Adipocyte (in vitro differentiated cells): ENCODE data around the gene USP50.
A peak's percentile ranks its signal among the peaks of the same experiment; 100 is the strongest.
"Not testable (repeated sequence)": the region's sequence is repeated elsewhere in the genome, so short reads cannot be mapped to it uniquely, and the experiment has no call there.

ENCODE experiments used
- DNase-seq: peaks from one replicate; pipeline ENCODE4 v3.0.0-alpha.2; 2015; ENCODE audit warnings: low read depth
- H3K27me3 ChIP-seq: replicated peaks from 2 replicates; pipeline ENCODE4 v1.7.0; 2013; ENCODE audit warnings: mild to moderate bottlenecking, low read length, moderate library complexity; ENCODE audit not compliant: control insufficient read depth, insufficient read depth
- H3K36me3 ChIP-seq: 2 replicates; pipeline ENCODE4 v1.7.0; 2013; ENCODE audit warnings: low read length, mild to moderate bottlenecking, moderate library complexity; ENCODE audit not compliant: control insufficient read depth, insufficient read depth, severe bottlenecking
- H3K4me1 ChIP-seq: 2 replicates; pipeline ENCODE4 v1.7.0; 2013; ENCODE audit warnings: mild to moderate bottlenecking, low read length, moderate library complexity; ENCODE audit not compliant: control insufficient read depth, insufficient read depth
- H3K4me3 ChIP-seq: 2 replicates; pipeline ENCODE4 v1.7.0; 2013; ENCODE audit warnings: mild to moderate bottlenecking, low read length, moderate library complexity
- H3K9ac ChIP-seq: 2 replicates; pipeline ENCODE4 v1.7.0; 2013; ENCODE audit warnings: mild to moderate bottlenecking, low read length, moderate library complexity
- H3K9me3 ChIP-seq: 2 replicates; pipeline ENCODE4 v1.7.0; 2013; ENCODE audit warnings: mild to moderate bottlenecking, low read length, moderate library complexity; ENCODE audit not compliant: control insufficient read depth

Gene USP50

DNA sequence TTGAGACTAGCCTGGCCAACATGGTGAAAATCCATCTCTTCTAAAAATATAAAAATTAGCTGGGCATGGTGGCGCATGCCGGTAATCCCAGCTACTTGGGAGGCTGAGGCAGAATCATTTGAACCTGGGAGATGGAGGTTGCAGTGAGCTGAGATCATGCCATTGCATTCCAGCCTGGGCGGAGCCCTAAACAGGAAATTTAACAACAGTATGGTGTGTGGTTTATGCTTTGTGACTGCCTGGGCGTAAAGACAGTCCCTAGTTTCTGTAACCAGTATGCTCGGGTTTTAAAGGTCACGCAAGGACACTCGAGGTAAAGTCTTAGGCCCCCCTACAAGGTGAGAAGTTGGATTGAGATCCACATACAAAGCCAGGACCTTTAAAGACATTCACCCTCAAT is 43.3 kb downstream of the USP50 start:
- H3K9me3 ChIP-seq, result no peaks in the 10 kb centered on the region
- DNase-seq, result no peak
- no peaks in the 10 kb centered on the region for H3K27me3 ChIP-seq
- peaks cover 50% of the 10 kb centered on the region for H3K36me3 ChIP-seq
- H3K4me3 ChIP-seq, result no peak overlapping the region
- H3K4me1 ChIP-seq, result no peaks in the 10 kb centered on the region
- no peak overlapping the region for H3K9ac ChIP-seq

- Histone ChIP-seq H3K27me3 (no peaks in the 10 kb centered on the region), H3K36me3 (peaks cover 63% of the 10 kb centered on the region), H3K4me3 (no peak overlapping the region), H3K4me1 (no peaks in the 10 kb centered on the region), H3K9ac (no peak overlapping the region), H3K9me3 (no peaks in the 10 kb centered on the region)
- no peak for DNase-seq
Measured at GRCh38 chr15:50501815-50502214, 44.7 kb downstream of the USP50 start.

GRCh38 chr15:50500352-50500751 is 46.1 kb downstream of the USP50 start:
- peaks cover 77% of the 10 kb centered on the region for H3K36me3 ChIP-seq
- H3K4me3 ChIP-seq, result no peak overlapping the region

DNA sequence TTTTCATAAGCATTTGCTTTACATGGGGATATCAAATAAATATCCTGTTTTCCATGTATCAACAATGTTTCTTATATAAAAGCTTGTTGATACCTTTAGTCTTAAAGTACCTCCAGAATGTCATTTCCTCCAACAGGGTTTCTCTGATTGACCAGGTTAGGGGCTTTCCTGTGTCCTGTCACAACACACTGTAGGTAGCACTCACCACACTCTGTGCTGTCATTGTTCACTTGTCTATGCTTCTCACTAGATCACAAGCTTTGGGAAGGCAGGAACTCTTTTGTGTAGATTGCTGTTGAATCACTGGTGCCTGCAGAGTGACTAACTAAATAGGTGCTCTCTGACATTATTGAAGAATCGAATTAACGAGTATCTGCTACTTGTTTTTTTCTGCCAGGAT is 49.8 kb downstream of the USP50 start:
- Histone ChIP-seq H3K9ac (no peak overlapping the region), H3K36me3 (peaks cover 98% of the 10 kb centered on the region), H3K9me3 (no peaks in the 10 kb centered on the region), H3K4me1 (no peaks in the 10 kb centered on the region), H3K4me3 (no peak overlapping the region), H3K27me3 (no peaks in the 10 kb centered on the region)
- no peak for DNase-seq

More at GRCh38 chr15:50500352-50500751, 46.1 kb downstream of the USP50 start:
- peak; percentile 3 for DNase-seq
- H3K4me1 ChIP-seq, result no peaks in the 10 kb centered on the region
- no peaks in the 10 kb centered on the region for H3K9me3 ChIP-seq
- no peaks in the 10 kb centered on the region for H3K27me3 ChIP-seq
- no peak overlapping the region for H3K9ac ChIP-seq

DNA sequence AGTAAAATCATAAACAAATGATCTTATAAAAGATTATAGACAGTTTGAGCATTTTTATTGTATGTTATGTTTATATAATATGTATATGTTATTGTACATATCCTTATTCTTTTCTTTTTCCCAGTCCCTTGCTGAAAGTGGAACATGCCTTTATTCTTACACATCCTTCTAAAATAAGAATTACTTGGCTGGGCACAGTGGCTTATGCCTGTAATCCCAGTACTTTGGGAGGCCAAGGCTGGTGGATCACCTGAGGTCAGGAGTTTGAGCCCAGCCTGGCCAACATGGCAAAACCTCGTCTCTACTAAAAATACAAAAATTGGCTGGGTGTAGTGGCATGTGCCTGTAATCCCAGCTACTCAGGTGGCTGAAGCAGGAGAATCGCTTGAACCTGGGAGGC is 51.9 kb downstream of the USP50 start:
- peaks cover 98% of the 10 kb centered on the region for H3K36me3 ChIP-seq
- H3K9me3 ChIP-seq, H3K27me3 ChIP-seq, H3K4me3 ChIP-seq, DNase-seq, H3K9ac ChIP-seq, H3K4me1 ChIP-seq: not testable (repeated sequence)

DNA sequence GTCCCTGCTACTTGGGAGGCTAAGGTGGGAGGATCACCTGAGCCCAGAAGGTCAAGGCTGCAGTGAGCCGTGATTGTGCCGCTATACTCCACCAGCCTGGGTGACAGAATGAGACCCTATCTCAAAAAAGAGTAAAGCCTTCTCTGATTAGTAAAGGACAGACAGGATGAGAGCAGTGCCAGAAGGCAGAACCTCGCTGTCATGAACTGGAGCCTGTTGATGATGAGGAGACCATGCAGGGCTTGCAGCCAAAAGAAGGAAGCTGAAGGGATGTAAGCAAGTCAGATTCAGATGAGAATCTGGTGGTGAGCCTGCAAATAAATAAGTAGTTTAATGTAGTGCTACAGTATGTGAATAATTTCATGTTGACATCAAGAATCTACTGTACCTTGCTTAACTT is 52.8 kb downstream of the USP50 start:
- Histone ChIP-seq H3K9ac (no peak overlapping the region), H3K4me3 (no peak overlapping the region), H3K36me3 (peaks cover 97% of the 10 kb centered on the region), H3K27me3 (no peaks in the 10 kb centered on the region), H3K4me1 (no peaks in the 10 kb centered on the region), H3K9me3 (no peaks in the 10 kb centered on the region)
- no peak for DNase-seq

DNA sequence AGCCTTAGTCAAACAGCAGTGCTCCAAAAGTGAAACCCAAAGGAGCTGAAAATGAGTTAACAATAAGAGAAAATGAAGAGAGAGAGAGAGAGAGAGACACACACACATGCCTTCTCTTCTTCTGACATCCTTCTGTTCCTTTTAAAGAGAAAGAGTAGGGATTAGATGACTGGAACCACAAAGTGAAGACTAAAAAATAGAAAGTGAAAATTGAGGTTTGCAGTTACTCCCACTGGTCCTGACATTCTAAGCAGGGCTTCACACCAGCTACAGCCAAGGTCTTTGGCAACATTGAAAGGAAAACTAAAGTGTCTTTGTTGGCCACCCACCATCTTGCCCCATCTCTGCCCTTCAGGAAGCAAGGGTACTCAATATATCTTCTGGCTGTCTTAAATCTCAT is 59.2 kb downstream of the USP50 start:
- Histone ChIP-seq H3K4me1 (no peaks in the 10 kb centered on the region), H3K27me3 (no peaks in the 10 kb centered on the region), H3K36me3 (peaks cover 74% of the 10 kb centered on the region), H3K9me3 (no peaks in the 10 kb centered on the region), H3K4me3 (no peak overlapping the region), H3K9ac (no peak overlapping the region)
- no peak for DNase-seq

- Histone ChIP-seq H3K36me3 (peaks cover 74% of the 10 kb centered on the region), H3K9ac (no peak overlapping the region), H3K4me3 (no peak overlapping the region), H3K4me1 (no peaks in the 10 kb centered on the region), H3K9me3 (no peaks in the 10 kb centered on the region), H3K27me3 (no peaks in the 10 kb centered on the region)
- no peak for DNase-seq
Measured at GRCh38 chr15:50485389-50485788, 61.1 kb downstream of the USP50 start.

DNA sequence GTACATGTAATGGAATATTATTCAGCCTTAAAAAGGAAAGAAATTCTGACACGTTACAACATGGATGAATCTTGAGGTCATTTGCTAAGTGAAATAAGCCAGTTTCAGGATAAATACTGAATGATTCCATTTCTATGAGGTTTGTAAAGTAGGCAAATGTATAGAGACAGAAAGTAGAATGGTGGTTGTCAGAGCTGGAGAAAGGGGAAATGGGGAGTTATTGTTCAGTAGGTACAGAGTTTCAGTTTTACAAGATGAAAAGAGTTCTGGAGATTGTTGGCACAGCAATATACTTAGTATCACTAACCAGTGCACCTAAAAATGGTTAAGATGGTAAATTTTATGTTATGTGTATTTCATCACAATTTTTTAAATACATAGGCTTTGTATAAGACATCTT is 61.7 kb downstream of the USP50 start:
- Histone ChIP-seq H3K4me3 (no peak overlapping the region), H3K36me3 (peaks cover 74% of the 10 kb centered on the region)

GRCh38 chr15:50476143-50476542 is 70.3 kb downstream of the USP50 start:
- no peaks in the 10 kb centered on the region for H3K27me3 ChIP-seq
- no peaks in the 10 kb centered on the region for H3K4me1 ChIP-seq
- peaks cover 77% of the 10 kb centered on the region for H3K36me3 ChIP-seq
- no peaks in the 10 kb centered on the region for H3K9me3 ChIP-seq
- H3K4me3 ChIP-seq, result no peak overlapping the region
- DNase-seq, result no peak
- no peak overlapping the region for H3K9ac ChIP-seq

More for the DNA sequence above, 61.7 kb downstream of the USP50 start:
- H3K9me3 ChIP-seq, result no peaks in the 10 kb centered on the region
- no peak for DNase-seq
- H3K9ac ChIP-seq, result no peak overlapping the region
- no peaks in the 10 kb centered on the region for H3K27me3 ChIP-seq
- H3K4me1 ChIP-seq, result no peaks in the 10 kb centered on the region

GRCh38 chr15:50471072-50471471 is 75.4 kb downstream of the USP50 start:
- DNase-seq, result no peak
- H3K9ac ChIP-seq, result no peak overlapping the region
- no peaks in the 10 kb centered on the region for H3K9me3 ChIP-seq
- H3K4me3 ChIP-seq, result no peak overlapping the region
- H3K27me3 ChIP-seq, result no peaks in the 10 kb centered on the region
- no peaks in the 10 kb centered on the region for H3K4me1 ChIP-seq
- H3K36me3 ChIP-seq, result peaks cover 62% of the 10 kb centered on the region
